Measurements from ENCODE around the gene PPP1R27. TPM values are rescaled to one million over a fixed set of nuclear protein-coding genes. Genes with fewer than 3 reads are reported as not detected.
"Not testable (repeated sequence)": the region's sequence is repeated elsewhere in the genome, so short reads cannot be mapped to it uniquely, and the experiment has no call there.

The PPP1R27 gene
- total RNA-seq, 1 experiment from 2014 or later: not detected

DNA sequence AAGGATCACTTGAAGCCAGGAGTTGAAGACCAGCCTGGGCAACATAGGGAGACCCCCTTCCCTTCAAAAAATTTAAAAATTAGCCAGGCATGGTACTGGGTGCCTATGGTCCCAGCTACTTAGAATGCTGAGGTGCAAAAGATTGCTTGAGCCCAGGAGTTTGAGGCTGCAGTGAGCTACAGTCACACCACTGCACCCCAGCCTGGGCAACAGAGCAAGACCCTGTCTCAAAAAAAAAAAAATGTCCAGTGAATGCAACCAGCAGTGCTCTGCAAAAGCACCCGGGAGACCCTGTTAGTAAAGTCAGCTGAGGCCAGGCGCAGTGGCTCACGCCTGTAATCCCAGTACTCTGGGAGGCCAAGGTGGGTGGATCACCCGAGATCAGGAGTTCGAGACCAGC is 5.2 kb upstream of the PPP1R27 start:
- not testable (repeated sequence) for H3K27me3 ChIP-seq, H3K27ac ChIP-seq
- H3K36me3 ChIP-seq: peaks cover 29% of the 10 kb centered on the region

DNA sequence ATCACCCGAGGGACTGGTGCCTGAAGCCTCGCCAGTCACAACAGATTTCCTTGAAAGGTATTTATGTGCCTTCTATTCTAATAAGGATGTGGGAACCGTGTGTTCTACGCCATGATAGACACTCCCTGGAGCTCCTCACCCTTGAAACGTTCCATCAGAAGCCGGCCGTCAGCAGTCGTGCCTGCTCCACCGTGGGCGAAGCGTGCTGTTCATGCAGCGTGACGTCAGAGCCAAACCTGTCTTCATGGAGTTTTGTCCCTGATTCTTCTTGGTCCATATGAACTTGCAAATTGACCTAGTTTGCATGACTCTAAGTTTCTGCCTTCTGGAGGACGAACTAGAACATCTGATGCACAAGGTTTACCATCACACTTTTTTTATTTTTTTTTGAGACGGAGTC is 4.5 kb upstream of the PPP1R27 start:
- Histone ChIP-seq H3K27ac (no peak overlapping the region), H3K9me3 (replicated peaks) (no peaks in the 10 kb centered on the region), H3K36me3 (peaks cover 21% of the 10 kb centered on the region), H3K4me3 (no peak overlapping the region), H3K4me1 (peaks cover 13% of the 10 kb centered on the region), H3K27me3 (no peaks in the 10 kb centered on the region)
- no peak for DNase-seq

More for the DNA sequence above, 5.2 kb upstream of the PPP1R27 start:
- H3K4me1 ChIP-seq: peaks cover 13% of the 10 kb centered on the region
- H3K9me3 ChIP-seq (replicated peaks); DNase-seq; H3K4me3 ChIP-seq: not testable (repeated sequence)

GRCh38 chr17:81838753-81839255 is 4.0 kb upstream of the PPP1R27 start:
- Histone ChIP-seq H3K4me1 (peaks cover 15% of the 10 kb centered on the region), H3K27ac (no peak overlapping the region), H3K4me3 (no peak overlapping the region), H3K27me3 (no peaks in the 10 kb centered on the region), H3K36me3 (peaks cover 17% of the 10 kb centered on the region), H3K9me3 (replicated peaks) (no peaks in the 10 kb centered on the region)
- no peak for DNase-seq

- Histone ChIP-seq H3K4me1 (peaks cover 17% of the 10 kb centered on the region), H3K36me3 (peaks cover 6% of the 10 kb centered on the region), H3K27ac (no peak overlapping the region), H3K9me3 (replicated peaks) (no peaks in the 10 kb centered on the region), H3K27me3 (no peaks in the 10 kb centered on the region), H3K4me3 (no peak overlapping the region)
- DNase-seq: no peak
These were observed 2.8 kb upstream of the PPP1R27 start for GRCh38 chr17:81837641-81838040.

GRCh38 chr17:81833921-81834830 is 674 bp downstream of the PPP1R27 start:
- peak overlapping the region; percentile 77 for H3K4me3 ChIP-seq
- DNase-seq: no peak
- no peaks in the 10 kb centered on the region for H3K9me3 ChIP-seq (replicated peaks)
- peak overlapping the region; percentile 71 for H3K27ac ChIP-seq
- no peaks in the 10 kb centered on the region for H3K27me3 ChIP-seq
- no peaks in the 10 kb centered on the region for H3K36me3 ChIP-seq
- peaks cover 12% of the 10 kb centered on the region for H3K4me1 ChIP-seq

DNA sequence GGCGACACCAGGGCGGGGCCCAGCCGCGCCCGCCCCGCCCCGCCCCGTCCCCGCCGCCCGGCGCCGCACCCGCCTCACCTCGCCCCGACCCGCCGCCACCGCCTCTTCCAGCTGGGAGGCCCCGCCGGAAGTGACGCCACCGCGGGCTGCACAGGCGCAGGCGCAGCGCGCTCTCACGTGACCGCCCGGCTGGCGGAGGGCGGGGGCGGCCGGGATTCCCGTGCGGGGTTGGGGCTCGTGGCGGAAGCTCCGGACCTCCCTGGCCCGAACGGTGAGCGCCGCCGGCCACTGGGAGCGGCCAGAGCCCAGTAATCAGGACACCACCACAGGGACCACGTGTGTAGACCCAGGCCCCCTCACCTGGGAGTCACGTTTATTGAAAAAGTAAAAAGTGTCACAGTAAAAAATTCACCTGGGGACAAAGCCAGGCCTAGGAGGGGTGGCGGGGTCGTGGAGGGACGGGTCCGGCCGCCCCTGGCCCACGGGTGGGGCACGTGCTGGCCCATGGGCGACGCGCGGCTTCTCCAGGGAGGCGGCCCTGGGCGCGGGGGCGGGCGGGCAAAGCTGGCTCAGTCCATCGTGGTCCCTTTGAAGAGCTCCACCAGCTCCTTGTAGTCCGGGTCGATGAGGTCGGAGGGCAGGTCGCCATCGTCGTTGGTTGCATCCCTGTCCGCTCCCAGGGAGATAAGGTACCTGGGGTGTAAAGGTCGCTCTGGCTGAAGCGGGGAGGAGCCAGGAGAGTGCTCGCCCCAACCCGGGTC is 1.5 kb downstream of the PPP1R27 start, which contains the start of gene MCRIP1:
Gene MCRIP1, minus strand, starts transcription at position 132 of the 761 bp plus-strand sequence. CDS start 8,785 bp downstream, outside the sequence.
- Histone ChIP-seq H3K4me1 (peaks cover 12% of the 10 kb centered on the region), H3K27ac (peak within 1 kb of the TSS; percentile 71), H3K4me3 (peak within 1 kb of the TSS; percentile 77), H3K9me3 (replicated peaks) (no peaks in the 10 kb centered on the region), H3K36me3 (no peaks in the 10 kb centered on the region), H3K27me3 (no peaks in the 10 kb centered on the region)
- DNase-seq: peak; percentile 98 to 99

DNA sequence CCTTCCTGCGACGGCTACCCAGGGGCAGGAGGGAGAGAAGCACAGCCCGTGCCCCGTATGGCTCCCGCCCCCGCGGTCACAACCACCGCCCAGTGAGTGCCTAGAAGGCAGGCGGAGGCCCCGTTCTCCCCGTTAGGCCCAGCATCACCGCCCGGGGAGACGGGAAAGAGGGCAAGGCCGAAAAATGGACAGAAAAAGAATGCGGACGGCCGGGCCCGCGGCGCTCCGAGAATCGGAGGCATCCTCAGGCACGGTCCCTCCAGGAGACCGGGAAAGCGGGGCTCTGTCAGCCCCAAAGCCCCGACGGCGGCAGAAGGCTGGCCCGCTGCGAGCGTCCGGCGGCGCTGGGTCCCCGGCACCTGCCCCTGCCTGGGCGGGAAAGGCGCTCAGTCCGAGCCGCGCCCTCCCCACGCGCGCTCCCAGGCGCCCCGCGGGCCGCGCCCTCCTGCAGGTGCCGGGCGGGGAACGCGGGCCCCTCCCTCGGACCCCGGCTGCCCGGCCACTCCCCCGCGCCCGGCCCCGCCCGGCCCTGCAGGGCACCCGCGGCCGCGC is 2.2 kb downstream of the PPP1R27 start:
- no peaks in the 10 kb centered on the region for H3K36me3 ChIP-seq
- H3K27me3 ChIP-seq: no peaks in the 10 kb centered on the region
- peaks cover 12% of the 10 kb centered on the region for H3K4me1 ChIP-seq
- DNase-seq: peak in 1 of 2 experiments; percentile 49
- H3K9me3 ChIP-seq (replicated peaks): no peaks in the 10 kb centered on the region
- H3K4me3 ChIP-seq: peak overlapping the region; percentile 77
- no peak overlapping the region for H3K27ac ChIP-seq

DNA sequence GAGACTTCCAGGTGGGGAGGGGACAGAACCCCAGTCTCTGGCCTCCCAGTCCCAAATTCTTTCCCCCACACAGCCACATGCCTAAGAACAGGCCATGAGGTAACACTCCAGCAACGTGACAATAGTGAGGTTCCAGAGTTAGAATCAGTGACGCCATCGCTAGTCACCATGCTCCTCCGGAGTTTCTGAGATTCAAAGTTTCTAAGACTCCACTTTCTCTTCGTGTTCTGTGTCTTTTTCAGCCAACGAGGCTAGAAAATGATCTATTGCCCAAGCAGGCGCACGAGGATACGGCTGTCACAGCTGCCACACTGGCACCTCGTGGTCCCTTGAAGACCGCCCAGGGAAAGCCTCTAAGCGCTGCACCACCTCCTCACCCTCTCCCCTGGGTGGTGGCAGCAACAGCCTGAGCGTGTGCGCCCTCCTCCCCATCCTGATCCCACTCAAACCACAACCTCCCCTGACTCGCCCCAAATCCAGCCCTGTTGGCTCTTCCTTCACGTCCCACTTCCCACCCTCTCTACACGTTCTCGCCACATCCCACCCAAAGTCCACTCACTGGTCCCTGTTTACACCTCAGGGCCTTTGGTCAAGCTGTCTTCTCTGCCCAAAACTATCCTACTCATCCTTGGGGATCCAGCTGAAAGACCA is 2.8 kb downstream of the PPP1R27 start:
- peak overlapping the region; percentile 77 for H3K4me3 ChIP-seq
- no peak overlapping the region for H3K27ac ChIP-seq
- peaks cover 12% of the 10 kb centered on the region for H3K4me1 ChIP-seq
- H3K27me3 ChIP-seq: no peaks in the 10 kb centered on the region
- H3K9me3 ChIP-seq (replicated peaks): no peaks in the 10 kb centered on the region
- H3K36me3 ChIP-seq: no peaks in the 10 kb centered on the region
- DNase-seq: peak in 1 of 2 experiments; percentile 55

DNA sequence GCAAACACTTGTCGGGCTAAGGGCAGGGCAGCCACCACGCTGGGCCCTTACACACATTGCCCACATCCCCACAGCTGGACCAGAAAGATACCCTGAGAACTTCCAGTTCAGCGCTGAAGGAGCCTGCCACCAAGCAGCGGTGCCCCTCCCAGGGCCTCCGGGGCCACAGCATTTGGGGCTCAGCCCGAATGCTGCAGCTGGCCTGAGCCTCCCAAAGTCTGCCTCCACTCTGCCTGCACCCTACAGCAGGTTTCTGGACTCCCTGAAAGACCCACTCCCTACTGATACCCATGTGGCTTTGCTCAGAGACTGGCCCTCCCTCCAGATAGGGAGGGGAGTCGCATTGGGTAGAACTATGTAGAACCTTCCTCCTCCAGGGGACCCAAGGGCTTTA is 3.3 kb downstream of the PPP1R27 start:
- Histone ChIP-seq H3K27ac (no peak overlapping the region), H3K4me3 (peak overlapping the region; percentile 77; the same call in 1 of the 2 replicates)

DNA sequence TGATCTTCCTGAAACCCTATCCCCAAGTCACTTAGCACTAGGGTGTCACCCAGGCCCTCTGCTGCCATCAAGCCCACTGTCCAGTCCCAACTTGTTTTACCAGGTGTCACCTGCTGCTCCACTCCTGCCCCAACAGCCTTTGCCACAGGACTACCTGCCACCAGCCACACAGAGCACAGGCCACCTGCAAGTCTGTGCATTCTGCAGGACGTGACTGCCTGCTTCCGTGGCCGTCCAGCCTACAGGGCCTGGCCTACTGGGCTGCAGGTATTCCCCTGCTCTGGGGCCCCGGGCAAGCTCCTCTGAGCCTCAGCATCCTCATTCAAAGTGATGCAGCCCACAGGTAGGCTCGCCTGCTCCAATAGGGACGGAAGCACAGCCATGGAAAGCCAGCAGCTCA is 5.0 kb downstream of the PPP1R27 start:
- Histone ChIP-seq H3K4me3 (no peak overlapping the region), H3K4me1 (peaks cover 12% of the 10 kb centered on the region), H3K27me3 (no peaks in the 10 kb centered on the region), H3K9me3 (replicated peaks) (no peaks in the 10 kb centered on the region), H3K36me3 (no peaks in the 10 kb centered on the region), H3K27ac (no peak overlapping the region)
- no peak for DNase-seq

More for the DNA sequence above, 3.3 kb downstream of the PPP1R27 start:
- no peak for DNase-seq
- H3K36me3 ChIP-seq: no peaks in the 10 kb centered on the region
- H3K27me3 ChIP-seq: no peaks in the 10 kb centered on the region
- peaks cover 12% of the 10 kb centered on the region for H3K4me1 ChIP-seq
- H3K9me3 ChIP-seq (replicated peaks): no peaks in the 10 kb centered on the region

DNA sequence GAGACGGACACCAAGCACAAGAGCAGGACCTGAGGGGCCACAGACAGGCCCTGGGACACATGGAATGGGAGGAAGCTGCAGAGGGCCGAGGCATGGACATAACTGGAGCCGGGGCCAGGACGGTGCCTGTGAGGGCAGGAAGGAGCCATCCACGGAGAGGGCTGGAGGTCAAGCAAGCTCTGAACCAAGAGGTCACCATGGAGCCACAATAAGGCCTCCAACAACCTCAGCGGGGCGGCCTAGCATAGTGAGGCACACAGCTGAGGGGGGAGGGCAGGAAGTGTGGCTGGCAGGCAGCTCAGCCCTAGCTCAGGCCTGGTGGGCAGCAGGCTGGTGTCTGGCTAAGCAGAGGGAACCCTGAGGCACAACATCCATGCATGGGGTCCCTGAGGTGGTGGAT is 6.2 kb downstream of the PPP1R27 start:
- DNase-seq: no peak
- Histone ChIP-seq H3K36me3 (no peaks in the 10 kb centered on the region), H3K9me3 (replicated peaks) (no peaks in the 10 kb centered on the region), H3K27me3 (no peaks in the 10 kb centered on the region), H3K4me1 (peaks cover 9% of the 10 kb centered on the region), H3K27ac (no peak overlapping the region), H3K4me3 (no peak overlapping the region)

GRCh38 chr17:81825841-81826466 is 8.9 kb downstream of the PPP1R27 start:
- no peaks in the 10 kb centered on the region for H3K27me3 ChIP-seq
- no peak overlapping the region for H3K27ac ChIP-seq
- no peak overlapping the region for H3K4me3 ChIP-seq
- H3K36me3 ChIP-seq: no peaks in the 10 kb centered on the region
- DNase-seq: no peak
- no peaks in the 10 kb centered on the region for H3K9me3 ChIP-seq (replicated peaks)
- no peaks in the 10 kb centered on the region for H3K4me1 ChIP-seq

DNA sequence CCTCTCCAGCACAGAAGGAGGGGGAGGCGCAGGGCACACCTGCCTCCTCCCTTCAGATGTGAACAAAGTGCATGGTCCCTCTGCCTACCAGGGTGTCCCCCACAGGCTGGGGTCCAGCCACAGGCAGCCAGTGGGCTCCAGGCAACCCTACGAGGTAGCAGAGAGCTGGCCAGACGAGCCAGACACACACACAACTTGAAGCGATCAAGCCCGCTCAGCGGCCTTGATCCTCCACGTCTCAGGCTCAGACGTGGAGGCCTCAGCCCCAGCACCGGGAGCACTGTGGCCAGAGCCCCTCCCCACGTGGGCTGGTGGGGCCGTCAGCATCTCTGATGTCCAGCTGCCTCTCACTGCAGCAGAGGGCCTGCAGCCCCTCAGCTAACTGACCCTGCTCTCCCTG is 10.3 kb downstream of the PPP1R27 start:
- no peak overlapping the region for H3K4me3 ChIP-seq
- H3K4me1 ChIP-seq: no peaks in the 10 kb centered on the region
- no peak overlapping the region for H3K27ac ChIP-seq
- no peak for DNase-seq
- H3K36me3 ChIP-seq: no peaks in the 10 kb centered on the region
- no peaks in the 10 kb centered on the region for H3K9me3 ChIP-seq (replicated peaks)
- H3K27me3 ChIP-seq: no peaks in the 10 kb centered on the region
